ENCODE results near the gene GHR. TPM values are rescaled to one million over a fixed set of nuclear protein-coding genes. Genes with fewer than 3 reads are reported as not detected.

Gene GHR
- total and polyA plus RNA-seq, 10 of the 15 experiments (the other 5 are each of a cell fraction or from before 2014, with no cell fraction given), result 0.23 to 10.2 (median 0.48) TPM

GRCh38 chr5:42487077-42487476, 63.8 kb downstream of the GHR start:
- no peaks in the 10 kb centered on the region for H3K79me2 ChIP-seq (ENCODE audit: control insufficient read depth, insufficient read depth, low read length)
- H3K9me3 ChIP-seq (replicated peaks; ENCODE audit: control insufficient read depth, insufficient read depth, low read length), result no peaks in the 10 kb centered on the region
- no peak overlapping the region for H3K4me3 ChIP-seq
- no peak for DNase-seq (ENCODE audit: low read depth, low spot score)
- TF ChIP-seq HCFC1 (IDR thresholded peaks at IDR 0.05; ENCODE audit: low read length), result no peak
- TF ChIP-seq PBX3 (IDR thresholded peaks at IDR 0.05; ENCODE audit: insufficient replicate concordance, low read depth, low read length), result no peak
- no peak for TF ChIP-seq ATF7 (IDR thresholded peaks at IDR 0.05; ENCODE audit: low read depth)
- TF ChIP-seq NFYA (IDR thresholded peaks at IDR 0.05; ENCODE audit: borderline replicate concordance, low read depth, low read length), result no peak
- TF ChIP-seq NFIC (IDR thresholded peaks at IDR 0.05; ENCODE audit: low read depth, low read length), result no peak
- no peak for TF ChIP-seq JUND (IDR thresholded peaks at IDR 0.05; ENCODE audit: low read depth, low read length)
- no peak for TF ChIP-seq ESRRA (IDR thresholded peaks at IDR 0.05; ENCODE audit: low read length)
- TF ChIP-seq MLLT1 (IDR thresholded peaks at IDR 0.05), result no peak
- no peak for ATAC-seq
- FAIRE-seq, result no peak
- ChIA-PET POLR2A (no interaction called here), RAD21 (ENCODE audit: unreplicated experiment) (interaction anchor here (1.2 kb wide), 1 partner anchor 12 kb away, joined by 3 read pairs; no protein-coding TSS in a partner anchor), SMC1A (ENCODE audit: uncharacterized antibody, unreplicated experiment) (interaction anchor here (1.4 kb wide), 2 partner anchors 19 to 96 kb away, joined by 4 to 6 read pairs; no protein-coding TSS in a partner anchor), CTCF (interaction anchor here (1.0 to 1.5 kb wide), 2 partner anchors 16 to 24 kb away, joined by 3 read pairs; no protein-coding TSS in a partner anchor)
- no peak overlapping the region for H3K4me2 ChIP-seq (ENCODE audit: control insufficient read depth, insufficient read depth)
- WGBS (ENCODE audit: insufficient coverage, insufficient replicate concordance, low lambda C conversion rate, missing lambda C conversion rate), result 66% methylated on average over 3 of the region's 3 CpGs
- H3K9ac ChIP-seq (ENCODE audit: control insufficient read depth, insufficient read depth, low read length), result no peak overlapping the region
- no TSS peak for BruUV-seq (replicated peaks)
- intact Hi-C loops (cut with micrococcal nuclease; ENCODE audit: unreplicated experiment) (no loop called here), in situ Hi-C loops (cut with MboI) (no loop called here)
- H4K20me1 ChIP-seq (ENCODE audit: control insufficient read depth, insufficient read depth), result no peaks in the 10 kb centered on the region
- no peaks in the 10 kb centered on the region for H3K36me3 ChIP-seq (ENCODE audit: control insufficient read depth in 2 of 2, insufficient read depth in 2 of 2, low read length in 1 of 2)
- no peaks in the 10 kb centered on the region for H3K4me1 ChIP-seq (ENCODE audit: control insufficient read depth, insufficient read depth, low read length)
- no peak overlapping the region for H2AFZ ChIP-seq (ENCODE audit: control insufficient read depth, low read depth, low read length)
- no peaks in the 10 kb centered on the region for H3K27me3 ChIP-seq (replicated peaks in 1 of 2; ENCODE audit: control insufficient read depth in 2 of 2, insufficient read depth in 2 of 2, low read length in 1 of 2)
- no peak overlapping the region for H3K27ac ChIP-seq (ENCODE audit: control insufficient read depth, insufficient read depth)

All from GM12878 (cell line).